NCI-H1105 (cell line): ENCODE data around the gene AURKB.
"Not testable (repeated sequence)": the region's sequence is repeated elsewhere in the genome, so short reads cannot be mapped to it uniquely, and the experiment has no call there.

Experiments used
- DNase-seq: peaks from one replicate; lab custom pipeline; 2025; lab: John Stamatoyannopoulos, UW

AURKB gene

DNA sequence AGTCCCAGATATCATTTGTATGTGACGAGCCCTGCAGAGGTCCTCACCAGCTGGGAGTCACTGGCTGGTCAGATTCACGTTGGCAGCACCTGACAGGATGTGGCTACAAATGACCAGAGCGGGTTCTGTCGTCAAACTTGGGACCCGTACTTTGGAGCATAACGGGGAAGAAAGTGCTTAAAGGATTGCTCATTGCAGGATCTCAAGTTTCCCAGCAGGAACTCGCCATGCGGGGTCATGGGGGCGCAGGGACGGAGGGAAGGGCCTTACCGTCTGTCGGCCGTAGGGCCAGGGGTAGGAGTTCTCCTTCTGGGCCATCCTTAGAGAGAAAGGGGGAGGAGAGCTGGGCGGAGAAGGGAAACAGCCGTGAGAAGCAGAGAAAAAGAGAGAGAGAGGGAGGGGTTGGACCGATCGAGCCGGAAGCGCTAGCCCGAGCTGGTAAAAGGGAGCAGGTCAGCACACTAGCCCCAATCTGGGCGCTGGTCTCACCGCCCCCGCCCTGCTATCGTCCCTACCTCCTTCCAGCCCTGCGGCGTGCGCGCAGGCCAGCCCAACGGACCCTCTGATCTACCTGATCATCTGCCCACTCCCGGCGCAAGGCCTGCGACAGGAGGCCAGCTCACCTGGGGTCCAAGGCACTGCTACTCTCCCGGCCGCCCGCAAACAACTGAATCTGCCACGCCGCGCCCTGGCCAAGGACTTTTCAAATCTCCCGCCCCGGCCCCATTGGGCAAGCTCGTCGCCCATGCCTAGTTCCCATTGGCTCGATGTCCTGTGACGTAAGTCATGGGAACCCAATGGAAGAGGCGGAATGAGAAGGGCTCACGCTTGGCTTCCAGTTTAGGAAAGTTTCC is at the start of gene AURKB:
TSS of gene AURKB (minus strand) at position 669 of the 854 bp plus-strand sequence. CDS start at position 318, 351 bp downstream.
- peak; percentile 96 for DNase-seq

DNA sequence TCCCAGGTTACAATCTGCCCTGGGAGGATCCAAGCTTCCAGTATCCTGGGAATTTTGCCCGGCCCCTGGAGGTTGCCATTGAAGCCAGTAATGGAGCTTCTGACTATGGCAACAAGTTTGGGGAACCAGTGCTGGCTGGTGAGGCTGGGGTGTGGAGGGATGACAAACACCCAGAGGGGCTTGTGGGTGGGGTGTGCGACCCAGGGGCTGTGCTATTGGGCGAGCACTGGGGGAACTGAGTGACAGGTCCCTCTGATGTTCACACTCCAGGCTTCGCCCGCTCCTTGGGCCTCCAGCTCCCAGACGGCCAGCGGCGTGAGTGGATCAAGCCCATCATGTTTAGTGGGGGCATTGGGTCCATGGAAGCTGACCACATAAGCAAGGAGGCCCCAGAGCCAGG is 47.4 kb upstream of the AURKB start:
- no peak for DNase-seq

DNA sequence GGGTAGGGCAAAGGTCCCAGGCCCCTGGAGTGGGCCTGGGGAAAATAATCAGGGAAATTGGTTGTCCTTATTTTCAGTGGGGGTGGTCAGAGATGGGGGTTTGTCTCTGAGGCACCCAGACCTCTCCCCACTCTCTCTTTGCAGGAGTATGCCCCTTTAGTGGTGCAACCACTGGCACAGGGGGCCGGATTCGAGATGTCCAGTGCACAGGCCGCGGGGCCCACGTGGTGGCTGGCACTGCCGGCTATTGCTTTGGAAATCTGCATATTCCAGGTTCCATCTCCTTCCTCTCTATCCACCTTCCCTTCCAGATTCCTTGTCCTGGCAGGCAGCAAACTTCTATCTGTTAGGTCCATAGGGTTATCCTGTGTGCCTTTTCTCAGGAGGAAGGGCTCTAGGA is 46.3 kb upstream of the AURKB start:
- DNase-seq = no peak

DNA sequence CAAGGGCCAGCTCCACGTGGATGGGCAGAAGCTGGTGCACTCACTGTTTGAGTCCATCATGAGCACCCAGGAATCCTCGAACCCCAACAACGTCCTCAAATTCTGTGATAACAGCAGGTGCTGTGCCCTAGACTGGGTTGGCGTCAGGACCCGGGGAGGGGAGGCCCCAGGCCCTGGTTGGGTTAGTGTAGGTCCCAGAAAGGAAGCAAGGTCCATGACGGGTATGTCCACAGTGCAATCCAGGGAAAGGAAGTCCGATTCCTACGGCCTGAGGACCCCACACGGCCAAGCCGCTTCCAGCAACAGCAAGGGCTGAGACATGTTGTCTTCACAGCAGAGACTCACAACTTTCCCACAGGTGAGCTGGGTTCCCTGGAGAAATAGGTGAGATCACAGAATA is 45.9 kb upstream of the AURKB start:
- no peak for DNase-seq

DNA sequence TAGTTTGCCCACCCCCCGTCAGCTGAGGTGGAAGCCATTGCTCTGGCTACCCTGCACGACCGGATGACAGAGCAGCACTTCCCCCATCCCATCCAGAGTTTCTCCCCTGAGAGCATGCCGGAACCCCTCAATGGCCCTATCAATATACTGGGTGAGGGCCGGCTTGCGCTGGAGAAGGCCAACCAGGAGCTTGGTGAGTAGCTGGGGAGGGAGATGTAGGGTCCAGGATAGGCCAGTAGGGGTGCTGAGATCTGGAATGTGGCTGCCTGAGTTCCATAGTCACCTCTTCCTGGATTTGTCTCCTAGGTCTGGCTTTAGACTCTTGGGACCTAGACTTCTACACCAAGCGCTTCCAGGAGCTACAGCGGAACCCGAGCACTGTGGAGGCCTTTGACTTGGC is 45.1 kb upstream of the AURKB start:
- DNase-seq = no peak

DNA sequence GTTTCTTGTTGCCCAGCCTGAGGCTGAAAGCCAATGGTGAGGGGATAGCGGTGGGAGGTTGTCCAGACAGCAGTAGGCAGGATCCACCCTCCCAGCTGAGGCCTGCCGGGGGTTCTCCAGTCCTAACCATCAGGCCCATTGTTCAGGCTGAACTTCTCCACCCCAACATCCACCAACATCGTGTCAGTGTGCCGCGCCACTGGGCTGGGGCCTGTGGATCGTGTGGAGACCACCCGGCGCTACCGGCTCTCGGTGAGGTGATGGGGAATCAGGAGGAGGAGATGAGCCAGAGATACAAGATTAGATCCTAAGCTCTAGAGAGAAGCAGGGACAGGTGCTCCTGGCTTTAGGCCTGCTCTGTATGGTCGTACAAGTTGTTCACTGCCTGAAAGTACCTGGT is 44.5 kb upstream of the AURKB start:
- no peak for DNase-seq

DNA sequence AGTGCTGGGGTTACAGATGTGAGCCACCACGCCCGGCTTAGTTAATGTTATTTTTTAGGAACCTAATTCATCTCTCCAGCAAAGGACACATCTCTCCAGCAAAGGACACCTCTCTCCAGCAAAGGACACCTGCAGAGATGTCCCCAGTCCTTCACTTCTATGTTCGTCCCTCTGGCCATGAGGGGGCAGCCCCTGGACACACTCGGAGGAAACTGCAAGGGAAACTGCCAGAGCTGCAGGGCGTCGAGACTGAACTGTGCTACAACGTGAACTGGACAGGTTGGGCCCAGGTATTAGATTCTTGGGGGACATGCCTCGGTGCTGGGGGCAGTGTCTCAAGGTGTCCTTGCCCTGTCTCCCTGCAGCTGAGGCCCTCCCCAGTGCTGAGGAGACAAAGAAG is 43.4 kb upstream of the AURKB start:
- DNase-seq = no peak

DNA sequence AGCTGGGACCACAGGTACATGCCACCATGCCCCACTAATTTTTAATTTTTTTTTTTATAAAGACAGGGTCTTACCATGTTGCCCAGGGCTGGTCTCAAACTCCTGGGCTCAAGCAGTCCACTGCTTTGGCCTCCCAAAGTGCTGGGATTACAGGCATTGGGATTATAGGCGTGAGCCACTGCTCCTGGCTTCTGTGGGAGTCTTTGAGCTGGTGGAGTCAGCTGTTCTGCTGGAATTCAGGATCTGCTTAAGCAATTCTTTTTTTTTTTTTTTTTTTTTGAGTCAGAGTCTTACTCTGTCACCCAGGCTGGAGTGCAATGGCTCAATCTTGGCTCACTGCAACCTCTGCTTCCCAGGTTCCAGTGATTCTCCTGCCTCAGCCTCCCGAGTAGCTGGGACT is 41.0 kb upstream of the AURKB start:
- not testable (repeated sequence) for DNase-seq

DNA sequence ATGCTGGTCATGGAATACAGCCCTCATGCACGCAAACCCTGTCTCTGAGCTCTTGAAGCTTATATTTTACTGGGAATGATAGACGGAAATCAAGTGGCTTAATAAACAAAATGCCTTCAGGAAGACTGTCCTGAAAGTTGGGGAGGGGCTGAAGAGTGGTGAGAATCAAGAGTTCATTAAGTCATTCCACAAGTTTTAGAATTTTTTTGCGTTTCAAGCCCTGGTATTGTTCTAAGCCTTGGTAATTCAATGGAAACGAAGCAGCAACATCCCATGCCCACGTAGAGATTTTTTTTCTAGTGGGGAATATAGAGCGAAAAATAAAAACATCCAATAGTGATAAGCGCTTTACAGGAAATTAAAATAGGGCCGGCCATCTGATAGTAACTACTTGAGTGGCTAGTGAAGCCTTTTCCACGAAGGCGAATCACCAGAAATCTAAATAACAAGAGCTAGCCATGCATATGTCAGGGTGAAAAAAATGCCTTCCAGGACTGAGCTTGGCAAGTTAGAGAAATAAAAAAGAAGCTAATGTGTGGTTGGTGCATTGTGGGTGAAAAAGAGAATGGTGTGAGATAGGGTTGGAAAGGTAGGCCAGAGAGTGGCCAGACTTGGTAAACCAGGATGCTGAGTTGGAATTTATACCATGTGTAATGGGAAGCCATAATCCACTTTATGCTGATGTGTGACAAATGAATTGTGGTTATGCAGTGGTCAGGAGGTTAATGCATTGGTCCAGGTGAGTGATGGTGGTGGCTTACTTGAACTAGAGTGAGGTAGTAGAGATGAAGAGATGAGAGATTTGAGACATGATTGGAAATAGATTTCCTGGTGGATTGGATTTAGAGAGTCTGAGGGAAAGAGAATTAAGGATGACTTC is 39.5 kb upstream of the AURKB start:
- no peak for DNase-seq

DNA sequence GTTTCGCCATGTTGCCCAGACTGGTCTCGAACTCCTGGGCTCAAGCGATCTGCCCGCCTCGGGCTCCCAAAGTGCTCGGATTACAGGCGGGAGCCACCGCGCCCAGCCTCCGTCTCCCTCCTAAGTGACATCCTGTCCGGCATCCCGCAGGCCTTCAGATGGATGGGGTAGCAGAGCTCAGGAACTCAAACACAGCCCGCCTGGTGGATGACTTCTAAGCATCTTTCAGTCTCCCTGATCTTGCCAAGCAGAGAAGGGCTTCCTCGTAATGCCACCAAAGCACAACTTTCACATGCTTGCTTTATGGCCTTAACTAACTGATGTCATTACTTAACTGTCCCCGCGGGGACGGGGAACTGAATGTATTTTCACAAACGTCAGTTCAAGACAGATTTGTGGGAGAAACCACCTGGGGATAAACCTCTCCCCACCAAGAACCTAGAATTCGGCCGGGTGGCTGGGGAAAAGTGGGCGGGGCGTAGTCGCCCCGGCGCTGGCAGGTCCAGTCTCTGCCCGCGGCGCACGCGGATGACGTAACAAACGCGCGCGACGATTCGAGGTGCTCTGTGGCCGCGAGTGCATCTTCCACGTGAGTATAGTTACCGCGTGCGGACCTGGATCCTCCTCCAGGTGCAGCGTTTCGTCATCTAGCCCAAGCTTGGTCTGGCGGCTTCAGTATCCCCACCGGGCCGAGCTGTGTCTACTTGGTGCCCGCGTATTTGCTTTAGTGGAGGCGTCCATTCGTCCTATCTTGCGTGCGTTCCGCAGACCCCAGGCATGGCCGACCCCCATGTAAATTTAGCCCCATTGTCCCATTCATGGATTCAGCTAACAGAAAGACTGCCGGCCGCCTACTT is 38.6 kb upstream of the AURKB start, which contains the start of gene PFAS:
TSS of gene PFAS (plus strand) at position 539 of the 857 bp plus-strand sequence. CDS start 4,649 bp downstream, outside the sequence.
- DNase-seq = peak; percentile 97

DNA sequence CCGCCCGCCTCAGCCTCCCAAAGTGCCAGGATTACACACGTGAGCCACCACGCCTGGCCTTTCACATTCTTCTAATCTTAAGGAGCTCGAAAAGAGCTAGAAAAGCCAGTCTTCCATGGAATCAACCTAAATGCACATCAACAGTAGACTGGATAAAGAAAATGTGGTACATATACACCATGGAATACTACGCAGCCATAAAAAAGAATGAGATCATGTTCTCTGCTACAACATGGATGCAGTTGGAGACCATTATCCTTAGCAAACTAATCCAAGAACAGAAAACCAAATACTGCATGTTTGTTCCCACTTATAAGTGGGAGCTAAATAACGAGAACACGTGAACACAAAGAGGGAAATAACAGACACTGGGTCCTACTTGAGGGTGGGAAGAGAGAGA is 34.4 kb upstream of the AURKB start:
- DNase-seq = no peak

DNA sequence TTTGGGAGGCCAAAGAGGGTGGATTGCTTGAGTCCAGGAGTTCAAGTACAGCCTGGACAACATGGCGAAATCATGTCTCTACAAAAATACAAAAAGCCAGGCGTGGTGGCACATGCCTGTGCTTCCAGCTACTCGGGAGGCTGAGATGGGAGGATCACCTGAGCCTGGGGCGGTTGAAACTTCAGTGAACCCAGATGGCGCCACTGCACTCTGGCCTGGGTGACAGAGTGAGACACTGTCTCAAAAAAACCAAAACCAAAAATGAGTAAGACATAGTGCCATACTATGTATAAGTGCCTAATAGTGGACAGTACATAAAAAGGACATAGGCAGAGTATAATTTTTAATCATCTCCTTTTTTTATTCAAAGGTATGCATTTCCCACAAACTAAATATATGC is 33.5 kb upstream of the AURKB start:
- no peak for DNase-seq

DNA sequence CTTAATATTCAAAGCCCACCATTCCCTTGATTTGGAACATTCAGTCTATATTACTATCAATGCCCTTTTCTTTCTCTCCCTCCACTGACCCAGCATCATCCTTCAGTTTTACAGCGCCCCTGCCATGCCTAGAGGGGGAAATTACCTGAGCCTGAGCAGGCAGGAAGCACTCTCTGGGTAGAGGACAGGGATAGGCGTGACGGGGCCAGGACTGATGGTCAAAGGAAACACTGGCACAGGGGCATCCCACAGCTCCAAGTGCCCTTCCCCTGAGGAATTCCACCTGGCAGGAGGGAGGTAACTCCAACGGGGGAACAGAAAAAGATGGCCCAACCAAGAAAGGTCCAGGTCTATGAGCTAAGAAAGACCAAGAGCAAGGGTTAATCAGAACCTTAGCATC is 27.5 kb upstream of the AURKB start:
- DNase-seq = no peak

DNA sequence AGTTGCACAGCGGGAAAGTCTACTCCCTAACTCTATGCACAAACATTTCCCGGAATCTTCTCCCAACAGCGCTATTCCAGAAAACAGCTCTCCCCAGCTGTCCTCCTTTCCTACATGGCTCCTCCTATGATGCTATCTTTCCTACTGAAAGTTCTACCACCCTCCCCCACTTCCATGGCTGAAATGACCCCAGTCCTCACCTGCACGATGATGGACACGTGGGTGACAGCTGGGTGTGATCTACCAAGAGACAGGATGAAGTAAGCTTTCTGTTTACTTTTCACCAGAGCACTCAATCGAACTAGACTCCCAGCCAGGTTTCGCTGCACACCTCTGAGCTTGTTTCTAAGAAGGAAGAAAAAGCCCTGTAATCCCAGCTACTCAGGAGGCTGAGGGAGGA is 26.8 kb upstream of the AURKB start:
- no peak for DNase-seq

DNA sequence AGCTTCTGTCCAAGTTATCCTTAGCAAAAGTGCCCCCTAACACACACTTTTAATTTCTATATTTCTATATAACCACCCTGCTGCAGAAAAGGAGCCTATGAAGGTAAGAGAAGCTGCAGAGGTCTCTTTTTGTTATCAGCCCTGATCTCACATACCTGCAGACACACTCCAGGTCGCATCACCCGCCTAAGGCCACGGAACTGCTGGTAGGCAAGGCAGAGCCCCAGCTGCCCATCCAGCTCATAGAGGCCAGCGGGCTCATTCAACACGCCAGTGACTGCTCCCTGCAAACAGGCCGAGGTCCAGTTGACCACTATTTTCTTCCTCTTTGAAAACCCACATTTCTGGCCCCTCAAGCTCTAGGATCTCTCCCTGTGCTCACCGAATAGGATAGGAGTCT is 25.3 kb upstream of the AURKB start:
- DNase-seq = no peak

DNA sequence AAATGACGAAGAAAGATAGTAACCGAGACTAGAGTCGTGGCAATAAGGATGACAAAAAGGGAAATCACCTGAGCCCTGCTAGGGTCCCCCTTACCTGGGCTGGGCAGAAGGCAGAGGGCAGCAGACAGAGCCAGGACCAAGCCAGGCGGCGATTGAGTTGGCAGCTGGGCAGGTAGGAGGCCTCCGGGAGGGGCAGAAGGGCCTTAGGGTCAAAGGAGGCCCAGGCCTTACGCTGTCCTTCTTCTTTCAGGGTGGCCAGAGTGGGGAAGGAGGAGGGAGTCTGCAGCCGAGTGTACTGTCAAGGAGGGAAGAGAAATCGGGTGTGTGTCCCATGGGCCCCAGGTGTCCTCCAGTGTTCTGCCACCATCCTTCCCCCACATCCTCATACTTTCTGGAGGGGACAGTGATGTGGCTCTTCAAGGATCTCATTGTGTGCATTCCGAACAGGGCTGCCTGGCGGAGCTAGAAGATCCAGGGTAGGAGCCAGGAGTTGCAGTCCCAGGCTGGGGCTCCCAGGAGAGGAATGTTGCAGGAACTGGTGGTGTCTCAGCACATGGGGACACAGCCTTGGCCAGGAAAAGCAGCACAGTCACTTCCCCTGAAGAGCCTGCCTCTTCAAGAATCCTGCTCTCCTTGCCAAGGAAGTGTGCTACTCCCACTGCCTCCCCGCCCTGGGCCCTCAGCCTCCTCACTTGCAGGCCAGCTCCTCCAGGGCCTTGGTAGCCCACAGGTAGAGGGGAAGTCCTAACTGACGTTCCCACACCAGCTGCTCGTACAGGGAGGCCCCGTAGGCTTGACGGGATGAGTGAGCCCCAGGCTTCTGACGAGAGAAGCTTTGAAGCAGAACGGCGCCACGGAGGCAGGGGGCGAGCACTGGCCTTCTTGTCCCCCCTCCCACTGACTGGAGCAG is 24.2 kb upstream of the AURKB start:
- no peak for DNase-seq

DNA sequence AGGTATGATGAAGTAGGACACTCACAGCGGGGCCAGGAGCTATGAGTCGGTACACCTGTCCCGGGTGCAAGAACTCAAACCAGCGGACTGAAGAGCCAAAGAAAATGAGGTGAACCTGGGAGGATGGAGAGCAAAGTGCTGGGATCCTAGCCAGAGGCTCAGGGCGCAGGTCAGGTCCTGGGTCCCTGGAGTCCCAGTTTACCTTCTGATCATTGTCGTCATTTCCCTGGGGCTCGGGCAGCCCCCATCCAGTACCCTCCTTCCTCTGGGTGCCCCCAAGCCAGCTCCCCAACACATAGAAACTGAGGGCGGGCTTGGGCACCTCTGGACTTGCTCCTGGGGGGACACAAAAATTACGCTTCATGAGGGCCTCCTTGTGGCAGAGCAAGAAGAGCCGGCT is 21.3 kb upstream of the AURKB start:
- no peak for DNase-seq

DNA sequence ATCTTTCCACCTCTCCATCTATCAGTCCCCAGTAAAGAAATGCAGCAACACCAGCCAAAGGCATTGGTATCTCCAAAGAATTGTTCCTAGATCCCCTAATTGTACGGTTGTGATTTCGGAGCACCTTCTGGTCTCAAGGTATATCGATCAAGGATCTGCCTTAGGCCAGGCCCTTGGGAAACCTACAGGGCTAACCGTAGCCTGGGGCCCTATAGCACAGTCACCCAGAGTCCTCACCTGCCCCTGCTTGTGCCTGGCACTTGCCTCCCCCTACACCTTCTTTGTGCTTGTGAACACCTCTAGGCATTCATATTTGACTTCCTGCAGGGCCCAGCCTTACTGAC is 16.8 kb upstream of the AURKB start:
- no peak for DNase-seq

DNA sequence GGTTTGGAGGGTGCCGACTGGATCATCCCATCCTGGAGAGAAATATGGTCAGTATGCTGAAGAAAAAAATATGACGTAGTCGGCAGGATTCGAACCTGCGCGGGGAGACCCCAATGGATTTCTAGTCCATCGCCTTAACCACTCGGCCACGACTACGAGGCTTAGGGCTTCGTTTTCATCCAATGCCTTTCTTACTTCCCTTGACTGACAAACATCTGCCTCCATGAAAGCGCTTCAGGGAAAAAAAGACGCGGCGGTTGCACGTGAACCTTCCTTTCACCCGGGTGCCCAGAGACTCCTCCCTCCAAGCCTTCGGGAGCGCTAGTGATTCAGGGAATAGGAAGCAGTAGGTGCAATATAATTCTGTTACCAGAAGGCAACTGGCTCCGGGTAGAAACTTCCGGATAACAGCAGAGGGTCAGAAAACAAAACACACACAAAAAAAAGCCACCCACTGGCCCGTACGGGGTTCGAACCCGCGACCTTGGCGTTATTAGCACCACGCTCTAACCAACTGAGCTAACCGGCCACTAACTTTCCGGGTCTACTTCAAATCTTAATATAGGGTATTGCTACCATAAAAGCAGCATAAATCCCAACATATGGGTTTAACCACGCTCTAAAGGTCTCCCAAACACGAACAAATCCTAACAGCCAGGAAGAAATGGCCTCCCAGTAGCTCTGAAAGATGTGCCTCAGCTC is 16.3 kb upstream of the AURKB start:
- DNase-seq = peak; percentile 94

DNA sequence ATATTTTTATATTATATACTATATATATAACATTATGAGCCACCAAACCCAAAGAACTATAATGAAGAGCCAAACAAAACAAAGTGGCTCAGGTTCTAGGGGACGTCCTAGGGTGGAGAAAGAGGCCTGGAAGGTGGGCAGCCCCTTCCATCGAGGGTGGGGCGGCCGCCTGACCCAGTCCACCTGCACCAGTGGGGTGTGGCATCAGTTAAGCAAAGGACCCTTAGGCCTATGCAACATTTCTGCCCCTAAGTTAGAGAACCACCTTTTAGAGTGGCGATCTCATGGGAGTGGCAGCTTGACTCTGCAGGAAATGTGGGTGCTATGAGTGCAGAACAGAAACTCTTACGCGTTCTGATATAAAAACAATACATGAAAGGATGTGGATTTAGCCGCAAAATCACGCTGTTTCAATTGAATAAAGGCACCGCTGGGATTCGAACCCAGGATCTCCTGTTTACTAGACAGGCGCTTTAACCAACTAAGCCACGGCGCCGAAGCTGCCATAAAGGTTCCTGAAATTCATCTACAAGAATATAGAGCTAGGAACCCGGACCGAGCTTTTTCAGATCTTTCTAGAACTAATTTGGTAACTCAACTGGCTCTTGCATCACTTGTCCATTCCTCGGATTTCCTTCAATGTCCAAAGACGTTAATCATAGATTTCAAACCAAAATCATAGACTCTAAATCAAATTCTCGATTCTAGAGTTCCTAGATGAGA is 15.6 kb upstream of the AURKB start:
- peak; percentile 63 for DNase-seq
